GM21619 (cell line): ENCODE measurements around the gene CDIPT.
"Not testable (repeated sequence)": the region's sequence is repeated elsewhere in the genome, so short reads cannot be mapped to it uniquely, and the experiment has no call there.

ENCODE experiments used
- ATAC-seq: cut with Tn5 transposase; IDR thresholded peaks from one replicate; pipeline ENCODE4 v1.9.1; 2021; ENCODE audit not compliant: unreplicated experiment

The CDIPT gene

DNA sequence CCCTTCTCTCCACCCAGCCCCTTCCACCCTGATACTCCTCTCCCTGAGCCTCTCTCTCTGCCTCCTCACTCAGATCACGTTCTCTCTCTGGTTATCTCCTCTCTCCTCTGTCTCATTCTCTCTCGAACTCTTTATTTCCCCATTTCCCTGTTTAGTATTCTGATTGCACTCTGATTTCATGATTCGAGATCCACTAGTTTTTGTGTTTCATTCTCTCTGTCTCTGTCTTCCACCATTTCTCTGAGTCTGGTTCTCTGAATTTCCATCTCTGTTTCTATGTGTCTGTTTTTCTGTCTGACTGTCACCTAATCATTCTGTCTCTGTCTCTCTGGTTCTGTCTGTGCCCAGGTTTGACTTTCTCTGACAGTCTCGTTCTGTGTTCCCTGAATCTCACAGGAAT is 34.3 kb upstream of the CDIPT start:
- ATAC-seq: no peak

DNA sequence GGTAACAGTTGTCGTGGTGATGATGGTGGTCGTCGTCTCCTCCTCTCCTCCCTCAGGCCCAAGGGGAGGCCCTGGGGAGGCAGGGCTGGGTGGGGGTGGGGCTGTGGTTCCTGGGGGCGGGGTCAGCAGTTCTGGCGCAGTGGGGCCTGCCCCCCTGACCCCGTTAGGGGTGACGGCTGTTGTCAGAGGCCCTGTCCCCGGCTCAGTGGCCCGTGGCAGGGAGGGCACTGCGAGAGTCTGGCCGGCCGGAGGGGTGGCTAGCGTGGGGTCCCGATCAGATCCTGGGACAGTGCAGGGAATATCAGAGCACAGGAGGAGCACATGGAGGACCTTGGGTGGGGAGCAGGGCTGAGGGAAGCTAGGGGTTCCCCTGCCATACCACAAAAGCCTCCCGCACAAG is 33.8 kb upstream of the CDIPT start:
- ATAC-seq: no peak

DNA sequence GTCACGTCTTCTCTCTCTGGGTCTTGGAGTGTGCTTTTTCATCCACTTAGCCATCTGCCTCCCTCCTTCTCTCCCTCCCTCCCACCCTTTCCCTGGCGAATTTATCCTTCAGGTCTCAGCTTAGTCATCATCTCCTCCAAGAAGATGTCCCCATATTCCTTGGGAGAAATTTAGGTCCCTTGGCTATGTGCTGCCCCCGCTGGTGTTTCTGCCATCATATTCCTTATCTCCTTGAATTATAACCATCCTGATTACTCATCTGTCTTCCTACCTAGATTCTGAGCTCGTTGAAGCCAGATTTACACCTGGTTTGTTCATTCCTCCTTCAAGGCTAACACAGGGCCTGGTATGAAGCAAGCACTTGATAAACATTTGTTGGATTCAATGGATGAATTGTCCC is 31.3 kb upstream of the CDIPT start:
- ATAC-seq: no peak

DNA sequence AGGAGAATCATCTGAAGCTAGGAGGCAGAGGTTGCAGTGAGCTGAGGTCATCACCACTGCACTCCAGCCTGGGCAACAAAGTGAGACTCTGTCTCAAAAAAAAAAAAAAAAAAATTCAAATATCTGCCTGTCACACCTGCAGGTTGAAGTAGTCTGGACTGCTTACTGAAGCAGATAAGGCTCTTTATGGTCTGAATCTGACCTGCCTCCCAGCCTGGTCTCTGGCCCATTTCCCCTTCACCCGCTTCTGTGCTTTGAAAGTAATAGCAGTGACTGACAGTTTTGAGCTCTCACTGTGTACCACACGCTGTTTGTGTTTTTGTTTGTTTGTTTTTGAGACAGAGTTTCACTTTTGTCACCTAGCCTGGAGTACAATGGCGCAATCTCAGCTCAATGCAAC is 30.5 kb upstream of the CDIPT start:
- ATAC-seq: no peak

DNA sequence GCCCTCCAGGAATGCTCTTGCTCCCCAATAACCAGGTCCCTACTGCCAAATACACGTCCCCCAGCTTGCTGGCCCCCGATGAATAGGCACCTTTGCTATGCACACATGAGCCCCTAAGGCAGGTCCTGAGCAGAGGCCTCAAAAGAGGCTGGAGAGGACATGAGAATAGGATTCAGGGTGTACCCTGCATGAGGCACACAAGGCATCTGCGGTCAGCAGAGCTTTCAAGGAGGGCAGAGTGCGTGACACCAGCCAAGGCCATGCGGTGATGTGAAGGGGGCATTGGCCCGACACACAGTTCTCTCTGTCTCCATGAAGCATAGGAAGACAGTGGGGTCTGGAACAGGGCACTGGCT is 29.4 kb upstream of the CDIPT start:
- ATAC-seq: no peak

DNA sequence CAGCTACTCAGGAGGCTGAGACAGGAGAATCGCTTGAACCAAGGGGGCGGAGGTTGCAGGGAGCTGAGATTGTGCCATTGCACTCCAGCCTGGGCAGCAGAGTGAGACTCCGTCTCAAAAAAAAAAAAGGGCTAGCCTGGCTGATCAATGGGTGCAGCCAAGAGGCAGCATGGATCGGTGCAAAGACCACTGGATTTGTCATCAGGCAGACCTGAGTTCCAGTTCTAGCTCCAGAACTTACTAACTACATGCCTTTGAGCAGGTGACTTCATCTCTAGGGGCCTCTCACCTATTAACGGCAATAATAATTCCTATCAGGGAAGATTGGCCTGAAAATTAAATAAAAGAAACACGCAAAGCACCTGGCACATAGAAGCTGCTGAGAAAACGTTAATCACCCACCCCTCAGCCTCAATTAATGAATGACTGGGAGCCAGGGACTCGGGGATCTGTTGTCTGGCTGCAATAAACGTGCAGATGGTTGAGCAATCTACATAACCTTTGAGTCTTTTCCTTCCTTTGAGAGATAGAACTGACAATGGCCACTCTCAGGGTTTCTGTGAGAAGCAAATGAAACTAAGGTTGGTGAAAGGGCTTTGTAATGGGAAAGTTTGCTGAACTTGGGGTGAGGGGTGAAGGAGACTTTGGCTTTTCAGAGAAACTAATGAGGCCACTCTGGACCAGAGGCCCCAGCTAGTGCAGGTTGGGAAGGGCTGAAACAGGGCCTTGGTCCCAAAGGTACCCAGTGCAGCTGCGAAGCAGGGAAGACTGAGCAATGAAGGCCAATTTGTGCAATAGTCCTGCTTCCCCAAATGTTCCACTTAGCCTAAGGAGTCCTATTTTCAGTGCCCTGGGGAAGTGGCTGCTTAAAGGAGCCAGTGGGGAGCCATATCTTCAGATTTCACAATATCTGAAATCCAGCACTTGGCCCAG is 28.8 kb upstream of the CDIPT start:
- no peak for ATAC-seq

DNA sequence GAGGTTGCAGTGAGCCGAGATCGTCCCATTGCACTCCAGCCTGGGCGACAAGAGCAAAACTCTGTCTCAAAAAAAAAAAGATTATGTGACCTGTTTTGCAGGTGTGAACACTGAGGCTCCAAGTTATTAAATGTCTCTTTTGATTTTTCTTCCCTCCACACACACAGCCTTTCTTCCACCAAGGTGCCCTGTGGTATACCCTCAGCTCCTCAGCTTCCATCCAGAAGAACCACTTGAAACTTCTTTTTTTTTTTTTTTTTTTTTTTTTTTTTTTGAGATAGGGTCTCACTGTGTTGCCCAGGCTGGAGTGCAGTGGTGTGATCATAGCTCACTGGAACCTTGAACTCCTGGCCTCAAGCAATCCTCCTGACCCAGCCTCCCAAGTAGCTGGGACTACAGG is 26.3 kb upstream of the CDIPT start:
- ATAC-seq: not testable (repeated sequence)

DNA sequence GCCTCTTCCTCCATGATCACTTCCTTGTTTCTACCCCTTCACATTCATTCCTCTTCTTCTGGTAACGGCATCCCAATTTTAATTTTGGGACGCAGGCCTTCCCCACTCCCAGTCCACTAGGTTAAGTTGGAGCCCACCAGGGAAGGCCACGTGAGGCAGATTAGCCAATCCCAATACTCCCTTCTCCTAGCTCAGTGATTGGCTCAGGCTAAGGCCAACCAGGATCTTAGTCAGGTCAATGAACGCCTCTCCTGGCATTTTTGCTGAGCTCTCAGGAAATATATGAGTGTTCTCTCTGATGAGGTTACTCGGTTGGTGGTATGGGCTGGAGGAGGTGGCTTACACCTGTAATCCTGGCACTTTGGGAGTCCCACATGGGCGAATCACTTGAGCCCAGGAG is 21.0 kb upstream of the CDIPT start:
- no peak for ATAC-seq

DNA sequence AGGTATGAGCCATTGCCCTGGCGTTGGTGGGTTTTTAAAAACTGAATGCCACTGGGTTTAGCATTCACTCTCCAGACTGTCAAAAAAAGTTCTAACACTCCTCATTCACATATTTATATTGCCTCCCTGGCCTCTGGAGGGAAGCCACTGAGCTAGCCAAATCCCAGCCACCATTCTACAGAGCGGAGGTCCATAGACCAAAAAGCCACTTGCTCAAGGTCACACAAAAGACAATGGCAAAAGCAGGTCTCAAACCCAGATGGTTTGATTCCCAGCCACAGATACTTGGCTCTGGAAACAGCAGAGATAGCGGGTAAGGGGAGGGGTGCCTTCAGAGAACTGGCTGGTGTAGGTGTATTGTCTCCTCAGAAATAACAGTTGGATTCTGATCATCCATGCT is 18.0 kb upstream of the CDIPT start:
- no peak for ATAC-seq

DNA sequence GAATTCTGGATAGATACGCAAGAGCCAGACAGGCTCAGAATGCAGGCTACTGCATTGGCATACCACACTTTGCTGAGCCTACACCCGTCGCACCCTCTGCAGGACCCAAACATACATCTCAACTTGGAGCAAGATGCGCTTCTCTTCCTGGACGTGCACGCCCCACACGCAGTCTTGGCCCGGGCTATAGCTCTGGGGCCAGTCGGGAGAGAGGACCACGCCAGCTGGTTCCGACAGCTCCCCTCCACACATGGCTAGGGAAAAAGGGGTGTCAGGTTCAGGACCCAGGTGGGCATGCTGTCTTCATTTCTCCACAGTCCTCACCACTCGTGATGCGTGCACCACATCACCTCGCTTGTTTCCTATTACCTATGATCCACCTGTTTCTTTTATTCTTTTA is 15.1 kb upstream of the CDIPT start:
- no peak for ATAC-seq

DNA sequence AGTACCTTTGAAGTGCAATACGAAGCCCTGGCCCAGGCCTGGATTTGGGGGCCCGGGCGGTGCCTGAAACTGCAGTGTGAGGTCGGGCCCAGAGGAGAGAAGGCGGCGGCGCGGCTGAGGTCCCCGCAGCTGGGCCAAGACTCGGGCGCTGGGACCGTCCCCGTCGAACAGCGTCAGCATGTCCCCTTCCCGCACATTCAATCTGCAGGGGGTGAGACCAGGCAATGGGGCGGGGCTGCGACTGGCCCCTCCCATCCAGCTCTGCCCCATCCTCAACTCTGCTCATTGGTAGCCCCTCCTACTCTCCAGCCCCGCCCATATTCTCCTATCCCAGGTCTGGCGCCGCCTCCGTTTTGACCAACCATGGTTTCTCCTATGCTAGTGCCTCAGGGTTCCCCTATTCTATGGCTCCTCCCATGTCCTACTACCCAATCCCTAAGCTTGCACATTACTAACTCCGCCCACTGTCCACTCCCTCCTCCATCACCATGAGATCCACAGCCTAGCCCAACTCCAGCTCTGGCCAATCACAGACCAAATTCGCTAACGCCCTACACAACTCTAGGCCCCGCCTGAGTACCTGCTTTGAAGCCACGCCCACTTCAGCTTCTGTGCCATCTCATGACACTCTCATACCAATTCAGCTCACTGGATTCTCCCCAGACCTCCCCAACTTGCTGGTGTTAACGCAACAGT is 14.4 kb upstream of the CDIPT start:
- ATAC-seq: no peak

DNA sequence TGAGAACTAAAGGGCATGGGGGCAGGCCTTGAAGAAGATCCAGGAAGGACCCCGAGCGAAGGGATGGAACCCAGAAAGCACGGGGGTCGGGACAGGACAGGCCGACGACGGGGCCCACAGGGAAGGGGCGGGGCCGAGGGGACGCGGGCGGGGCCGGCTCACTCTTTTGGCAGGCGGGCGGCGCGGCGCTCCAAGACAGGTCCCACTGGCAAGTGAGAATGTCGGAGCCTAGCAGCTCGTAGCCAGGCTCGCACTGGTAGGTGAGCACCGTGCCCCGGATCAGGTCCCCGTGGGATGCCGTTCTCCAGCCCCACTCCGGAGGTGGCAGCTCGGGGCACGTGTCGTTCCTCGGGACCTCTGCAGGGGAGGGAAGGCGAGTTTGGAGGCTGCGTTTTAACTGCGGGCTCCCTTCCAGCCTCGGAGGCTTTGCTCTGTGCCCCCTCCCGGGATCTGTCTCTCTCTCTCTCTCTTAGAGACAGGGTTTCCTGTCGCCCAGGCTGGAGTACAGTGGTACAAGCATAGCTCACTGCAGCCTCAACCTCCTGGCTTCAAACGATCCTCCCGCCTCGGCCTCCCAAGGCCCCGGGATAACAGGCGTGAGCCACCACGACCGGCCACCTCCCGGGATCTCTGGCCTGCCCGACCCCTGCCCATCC is 13.7 kb upstream of the CDIPT start:
- ATAC-seq: no peak

DNA sequence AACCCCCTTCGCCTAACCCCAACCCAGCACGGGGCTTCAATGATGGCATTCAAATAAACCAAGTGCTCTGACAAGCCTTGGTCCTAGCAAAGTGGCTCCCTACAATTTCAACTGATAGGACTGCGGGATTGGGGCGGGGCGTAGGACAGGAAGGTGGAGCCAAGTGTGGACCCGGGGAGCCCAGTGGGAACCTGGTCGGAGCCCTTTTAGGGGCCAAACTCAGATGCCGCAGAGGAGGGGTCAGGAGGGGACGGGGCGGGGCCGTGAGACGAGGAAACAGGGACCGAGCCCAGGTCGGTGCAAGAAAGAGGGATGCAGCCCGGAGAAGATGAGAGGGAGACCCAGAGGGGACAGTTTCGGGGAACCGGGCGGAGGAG is 13.2 kb upstream of the CDIPT start:
- ATAC-seq: no peak

DNA sequence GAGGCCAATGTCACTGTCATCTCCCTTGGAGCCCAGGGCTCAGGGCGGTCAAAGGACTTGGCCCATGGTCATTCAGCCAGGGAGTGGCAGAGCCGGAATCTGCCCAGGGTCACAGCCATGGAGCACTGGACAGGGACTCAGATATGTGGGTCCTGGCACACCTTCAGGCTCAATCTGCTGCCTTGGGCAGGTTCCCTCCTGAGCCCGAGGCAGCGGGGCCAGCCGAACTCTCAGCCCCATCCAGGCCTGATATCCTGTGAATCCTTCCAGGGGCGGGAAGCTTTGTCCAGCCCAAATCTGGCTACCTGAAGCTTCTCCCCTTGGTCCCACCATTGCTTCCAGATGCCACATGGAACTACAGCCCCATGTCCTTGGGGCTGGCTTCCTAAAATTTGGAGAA is 12.2 kb upstream of the CDIPT start:
- no peak for ATAC-seq

DNA sequence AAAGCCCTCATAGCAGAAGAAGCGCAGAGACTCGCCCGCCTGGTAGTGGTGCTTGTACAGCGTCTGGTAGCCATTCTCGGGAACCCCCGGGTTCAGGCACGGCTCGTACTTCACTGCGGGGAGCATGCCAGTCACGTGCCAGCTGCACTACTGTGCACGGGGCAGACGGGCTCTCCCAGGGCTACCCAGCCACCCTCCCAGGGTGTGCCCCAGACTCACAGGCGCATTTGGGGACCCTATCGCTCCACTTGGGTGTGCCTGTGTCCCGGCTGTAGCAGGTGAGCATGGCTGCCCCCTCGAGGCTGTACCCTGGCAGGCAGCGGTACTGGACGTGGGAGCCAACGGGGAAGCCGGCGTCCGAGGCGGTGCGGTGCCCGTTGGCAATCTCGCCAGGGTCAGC is 10.3 kb upstream of the CDIPT start:
- no peak for ATAC-seq

DNA sequence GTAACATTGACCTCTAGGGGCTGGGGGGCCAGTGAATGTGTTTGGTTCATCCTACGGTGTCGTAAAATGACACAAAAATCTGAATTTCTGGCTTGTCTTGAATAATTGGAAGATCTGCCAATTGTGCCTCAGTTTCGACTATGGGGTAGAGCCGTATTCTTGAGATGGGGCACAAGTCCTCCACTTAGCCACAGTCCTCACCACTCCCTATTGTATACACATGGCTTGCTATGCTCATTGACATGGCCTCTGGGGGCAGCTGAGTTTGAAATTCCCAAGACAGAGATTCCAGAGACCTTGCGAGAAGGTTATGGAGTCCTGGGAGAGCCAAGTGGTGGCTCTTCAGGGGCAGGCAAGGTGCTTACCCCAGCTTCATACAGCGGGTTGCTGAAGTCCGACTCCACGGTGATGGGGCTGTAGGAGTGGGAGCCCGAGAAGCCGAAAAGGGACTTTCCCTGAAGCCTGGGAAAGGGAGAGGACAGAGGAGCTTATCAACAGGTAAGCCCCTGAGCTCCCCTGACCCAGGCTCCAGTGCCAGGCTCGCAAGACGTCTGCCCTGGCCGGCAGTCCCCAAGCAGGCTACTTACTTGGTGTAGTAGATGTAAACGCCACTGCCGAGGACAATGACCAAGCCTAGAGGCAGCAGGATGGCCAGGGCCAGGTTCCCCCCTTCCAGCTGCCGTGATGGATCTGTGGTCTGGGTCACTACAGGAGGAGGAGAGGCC is 9.0 kb upstream of the CDIPT start:
- ATAC-seq: no peak

DNA sequence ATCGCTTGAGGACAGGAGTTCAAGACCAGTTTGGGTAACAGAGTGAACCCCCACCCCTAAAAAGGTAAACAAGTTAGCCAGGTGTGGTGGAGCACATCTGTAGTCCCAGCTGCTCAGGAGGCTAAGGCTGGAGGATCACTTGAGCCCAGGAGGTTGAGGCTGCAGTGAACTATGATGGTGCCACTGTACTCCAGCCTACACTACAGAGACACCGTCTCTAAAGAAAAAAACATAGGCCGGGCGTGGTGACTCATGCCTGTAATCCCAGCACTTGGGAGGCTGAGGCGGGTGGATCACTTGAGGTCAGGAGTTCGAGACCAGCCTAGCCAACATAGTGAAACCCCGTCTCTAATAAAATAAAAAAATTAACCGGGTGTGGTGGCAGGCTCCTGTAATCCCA is 6.0 kb upstream of the CDIPT start:
- not testable (repeated sequence) for ATAC-seq

DNA sequence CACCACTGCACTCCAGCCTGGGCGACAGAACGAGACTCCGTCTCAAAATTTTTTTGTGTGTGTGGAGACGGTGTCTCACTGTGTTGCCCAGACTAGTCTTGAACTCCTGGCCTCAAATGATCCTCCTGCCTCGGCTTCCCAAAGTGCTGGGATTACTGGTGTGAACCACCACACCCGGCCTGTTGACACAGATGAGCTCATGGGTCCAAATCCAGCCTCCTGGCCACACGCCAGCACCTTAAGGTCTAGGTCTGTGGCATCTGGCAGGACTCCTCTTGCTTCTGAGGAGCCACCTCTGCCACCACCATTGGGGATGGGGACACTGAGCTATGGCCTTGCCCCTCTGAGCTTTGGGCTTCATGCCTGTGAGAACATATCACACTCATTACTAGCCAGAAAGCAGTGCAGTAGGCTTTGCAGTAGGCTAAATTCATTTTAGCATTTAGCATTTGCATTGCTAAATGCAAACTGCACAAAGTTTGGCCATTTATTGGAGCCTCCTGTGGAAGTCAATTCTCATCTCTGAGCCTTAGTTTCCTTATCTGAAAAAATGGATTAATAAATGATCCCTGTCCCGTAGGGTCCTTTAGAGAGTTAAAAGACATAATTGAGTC is 5.5 kb upstream of the CDIPT start:
- no peak for ATAC-seq

DNA sequence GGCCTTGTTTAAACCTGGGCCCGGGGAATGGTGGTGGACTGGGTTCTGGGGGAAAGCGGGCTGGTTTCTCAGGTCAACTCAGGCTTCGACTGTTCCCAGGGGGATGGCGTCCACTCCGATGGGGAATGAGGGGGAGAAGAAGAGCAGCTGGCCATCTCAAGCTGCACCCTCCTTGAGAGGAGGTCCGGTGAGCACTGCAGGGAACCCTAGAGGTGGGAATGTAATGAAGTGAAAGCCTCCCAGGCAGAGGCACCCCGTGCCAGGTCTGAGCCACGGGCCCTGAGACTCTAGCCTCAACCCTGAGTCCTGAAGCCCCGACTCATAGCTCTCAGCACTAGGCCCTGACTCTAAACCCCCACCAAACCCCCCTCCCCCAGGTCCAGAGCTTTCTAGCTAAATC is 1.2 kb upstream of the CDIPT start:
- no peak for ATAC-seq

DNA sequence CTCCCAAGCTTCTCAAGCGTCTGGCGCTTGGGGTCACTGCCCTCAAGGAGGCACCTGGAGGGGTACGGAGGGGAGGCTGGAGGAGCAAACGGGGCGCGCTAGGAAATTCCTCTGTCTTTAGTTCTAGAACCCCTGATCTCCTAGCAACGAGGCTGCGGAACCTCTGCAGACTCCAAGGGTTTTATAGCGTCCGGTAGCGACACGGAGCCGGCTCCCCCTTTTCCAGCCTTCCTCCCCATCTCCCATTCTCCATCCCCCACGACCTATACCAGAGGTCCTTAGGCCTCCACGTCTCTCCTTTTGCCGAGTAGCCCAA is 601 bp upstream of the CDIPT start:
- ATAC-seq: no peak

DNA sequence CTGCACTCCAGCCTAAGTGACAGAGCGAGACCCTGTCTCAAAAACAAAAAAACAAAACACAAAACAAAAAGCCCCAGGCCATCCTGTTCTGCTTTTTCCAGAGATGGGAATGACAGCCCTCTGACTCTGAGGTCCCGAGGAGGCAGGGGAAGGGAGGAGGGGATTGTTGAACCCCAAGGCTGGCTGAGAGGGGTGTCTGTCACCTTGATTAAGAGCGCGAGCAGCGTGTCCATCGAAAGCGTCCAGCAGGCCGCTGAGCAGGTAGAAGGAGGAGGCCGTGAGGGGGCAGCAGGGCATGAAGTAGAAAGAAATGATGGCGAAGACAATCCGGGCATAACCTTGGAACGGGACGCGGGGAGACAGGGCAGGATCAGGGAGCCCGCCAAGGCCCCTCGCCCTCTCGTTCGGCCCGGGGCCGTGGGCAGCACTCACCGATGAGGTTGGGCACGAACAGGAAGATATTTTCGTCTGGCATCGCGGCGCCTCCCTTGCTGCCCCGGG is 593 bp downstream of the CDIPT start:
- no peak for ATAC-seq
